Fibroblast of skin of left biceps (primary cell): ENCODE measurements around the gene TXN.
"Not testable (repeated sequence)": the region's sequence is repeated elsewhere in the genome, so short reads cannot be mapped to it uniquely, and the experiment has no call there.

ENCODE experiments used
- DNase-seq, 2 experiments: peaks; one replicate each; pipeline ENCODE4 v3.0.0-alpha.2; 2013; ENCODE audit warnings: low read depth in 2 of 2

TXN gene

GRCh38 chr9:110208031-110208430 lies 48.3 kb downstream of the TXN start, which contains the start of gene C9orf152:
C9orf152 (minus strand) TSS chr9:110208159; CDS start chr9:110207579, 580 bp downstream.
- no peak for DNase-seq

GRCh38 chr9:110207071-110207641 lies 49.2 kb downstream of the TXN start:
- DNase-seq: no peak

- no peak for DNase-seq
Observed at GRCh38 chr9:110206389-110206788, 49.9 kb downstream of the TXN start.

- not testable (repeated sequence) for DNase-seq
Observed at GRCh38 chr9:110205612-110206011, 50.7 kb downstream of the TXN start.

- DNase-seq: no peak
Observed at GRCh38 chr9:110202232-110202631, 54.1 kb downstream of the TXN start.

- DNase-seq: no peak
Observed at GRCh38 chr9:110199643-110200042, 56.7 kb downstream of the TXN start.

GRCh38 chr9:110198357-110198756 lies 58.0 kb downstream of the TXN start:
- DNase-seq: no peak

GRCh38 chr9:110197330-110198187 lies 58.7 kb downstream of the TXN start:
- no peak for DNase-seq

GRCh38 chr9:110196084-110196499 lies 60.2 kb downstream of the TXN start:
- not testable (repeated sequence) for DNase-seq
